ENCODE measurements around the gene CELF4.

The CELF4 gene

GRCh38 chr18:37341016-37341415 is 224.6 kb downstream of the CELF4 start:
- H3K4me3 ChIP-seq (ENCODE audit: low read depth, low read length): no peak overlapping the region
- no peak for DNase-seq (ENCODE audit: low read depth, low spot score)
- CTCF ChIA-PET: interaction anchor here (1.1 to 4.9 kb wide), 4 partner anchors 12 to 399 kb away, joined by 3 to 32 read pairs (median 10); no protein-coding TSS in a partner anchor
- no peak for TF ChIP-seq CTCF (IDR thresholded peaks at IDR 0.05; ENCODE audit: insufficient read depth, low read length, missing control alignments)
- POLR2A ChIA-PET: no interaction called here

GRCh38 chr18:37339701-37340215 is 225.8 kb downstream of the CELF4 start:
- no peak for DNase-seq (ENCODE audit: low read depth, low spot score)
- CTCF ChIA-PET: interaction anchor here (1.4 to 3.6 kb wide), 2 partner anchors 8 to 13 kb away, joined by 4 to 15 read pairs; no protein-coding TSS in a partner anchor

GRCh38 chr18:37336568-37337285 is 228.9 kb downstream of the CELF4 start:
- H3K4me3 ChIP-seq (ENCODE audit: low read depth, low read length): no peak overlapping the region
- ChIA-PET CTCF (interaction anchor here (3.8 kb wide), 1 partner anchor 395 kb away, joined by 27 read pairs; no protein-coding TSS in a partner anchor), POLR2A (no interaction called here)
- TF ChIP-seq CTCF (IDR thresholded peaks at IDR 0.05; ENCODE audit: insufficient read depth, low read length, missing control alignments): no peak
- no peak for DNase-seq (ENCODE audit: low read depth, low spot score)

More at GRCh38 chr18:37339701-37340215, 225.8 kb downstream of the CELF4 start:
- POLR2A ChIA-PET: no interaction called here
- TF ChIP-seq CTCF (IDR thresholded peaks at IDR 0.05; ENCODE audit: insufficient read depth, low read length, missing control alignments): no peak
- H3K4me3 ChIP-seq (ENCODE audit: low read depth, low read length): no peak overlapping the region

- H3K4me3 ChIP-seq (ENCODE audit: low read depth, low read length): no peak overlapping the region
- no peak for DNase-seq (ENCODE audit: low read depth, low spot score)
- TF ChIP-seq CTCF (IDR thresholded peaks at IDR 0.05; ENCODE audit: insufficient read depth, low read length, missing control alignments): peak; percentile 46
- ChIA-PET CTCF (interaction anchor here (1.0 to 3.8 kb wide), 6 partner anchors 8 to 393 kb away, joined by 3 to 27 read pairs (median 8); no protein-coding TSS in a partner anchor), POLR2A (interaction anchor here (0.6 kb wide), 1 partner anchor 440 kb away, joined by 3 read pairs; no protein-coding TSS in a partner anchor)
These were observed 230.2 kb downstream of the CELF4 start for GRCh38 chr18:37335409-37335736.

- DNase-seq (ENCODE audit: low read depth, low spot score): no peak
- H3K4me3 ChIP-seq (ENCODE audit: low read depth, low read length): peak overlapping the region; percentile 6; the same call in 1 of the 2 replicates
- ChIA-PET POLR2A (interaction anchor here (0.6 kb wide), 1 partner anchor 440 kb away, joined by 3 read pairs; no protein-coding TSS in a partner anchor), CTCF (interaction anchor here (0.7 to 3.8 kb wide), 7 partner anchors 9 to 393 kb away, joined by 3 to 27 read pairs (median 3); no protein-coding TSS in a partner anchor)
- no peak for TF ChIP-seq CTCF (IDR thresholded peaks at IDR 0.05; ENCODE audit: insufficient read depth, low read length, missing control alignments)
These were observed 230.8 kb downstream of the CELF4 start for GRCh38 chr18:37334631-37335408.

Measured in AG04449 (cell line).